GM21529 (cell line): ENCODE results near the gene KIDINS220.

Experiments used
- ATAC-seq: cut with Tn5 transposase; IDR thresholded peaks from one replicate; pipeline ENCODE4 v1.9.1; 2021; ENCODE audit not compliant: unreplicated experiment

Gene KIDINS220

DNA sequence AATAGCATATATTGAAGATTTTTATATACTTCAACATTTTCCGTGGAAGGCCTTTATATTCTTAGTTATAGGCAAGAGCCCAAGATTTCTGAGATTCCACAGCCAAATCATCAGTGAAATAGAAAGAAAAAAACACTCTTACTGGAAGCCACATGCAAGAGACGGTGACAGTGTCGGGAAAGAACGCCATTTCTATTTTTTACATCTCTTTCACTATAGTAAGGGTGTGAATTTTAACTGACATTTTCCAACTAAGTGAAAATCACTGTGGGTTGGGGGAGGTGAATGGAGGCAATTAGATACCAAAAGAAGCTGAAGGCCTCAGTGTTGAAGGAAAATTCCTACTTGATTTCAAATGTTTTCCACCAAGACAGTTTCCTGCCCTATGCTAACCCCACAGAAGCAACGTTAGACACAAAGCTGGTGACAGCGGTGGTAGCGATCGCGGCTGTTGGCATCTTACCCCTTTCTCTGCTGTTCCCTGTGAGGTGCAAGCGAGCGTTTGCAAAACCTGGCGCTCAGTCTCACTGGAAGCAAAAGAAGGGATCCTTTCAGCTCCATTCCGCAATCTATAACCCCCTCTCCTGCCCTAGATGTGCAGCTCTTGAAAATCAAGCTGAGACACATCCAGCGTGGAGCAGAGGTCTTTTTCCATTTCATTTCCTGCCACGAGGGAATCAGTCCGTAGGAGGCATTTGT, 135.6 kb downstream of the KIDINS220 start:
- ATAC-seq: no peak

DNA sequence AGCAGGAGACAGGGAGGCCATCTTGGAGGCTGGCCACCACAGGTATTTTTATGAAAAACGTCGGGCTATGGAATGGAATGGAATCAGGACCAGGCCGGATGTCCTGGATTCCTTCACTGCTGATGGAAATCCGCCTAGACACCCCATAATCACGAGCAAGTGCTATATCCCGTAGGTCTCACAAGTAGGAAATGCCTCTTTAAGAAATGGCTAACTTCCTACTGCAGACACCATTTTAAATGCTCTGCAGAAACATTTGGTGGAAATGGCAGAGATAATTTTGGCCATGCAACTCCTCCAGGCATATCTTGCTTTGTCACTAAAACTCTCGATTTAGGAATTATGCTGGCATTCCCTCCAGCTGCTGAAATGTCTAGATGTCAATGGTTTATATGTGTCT, 137.6 kb downstream of the KIDINS220 start:
- no peak for ATAC-seq

DNA sequence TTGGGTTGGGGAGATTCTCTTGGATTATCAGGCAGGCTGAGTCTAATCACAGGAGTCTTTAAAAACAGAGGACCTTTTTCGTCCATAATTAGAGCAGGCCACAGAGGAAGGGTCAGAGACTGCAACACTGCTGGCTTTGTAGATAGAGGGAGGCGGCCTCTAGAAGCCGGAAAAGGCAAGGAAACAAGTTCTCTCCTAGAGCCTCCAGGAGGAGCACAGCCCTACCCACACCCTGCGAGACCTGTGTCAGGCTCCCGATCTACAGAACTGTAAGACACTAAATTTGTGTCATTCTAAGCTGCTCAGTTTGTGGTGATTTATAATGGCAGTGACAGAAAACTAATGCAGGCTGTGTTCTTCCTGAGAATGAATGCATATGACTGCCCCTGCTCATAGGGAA, 140.2 kb downstream of the KIDINS220 start:
- ATAC-seq: no peak

DNA sequence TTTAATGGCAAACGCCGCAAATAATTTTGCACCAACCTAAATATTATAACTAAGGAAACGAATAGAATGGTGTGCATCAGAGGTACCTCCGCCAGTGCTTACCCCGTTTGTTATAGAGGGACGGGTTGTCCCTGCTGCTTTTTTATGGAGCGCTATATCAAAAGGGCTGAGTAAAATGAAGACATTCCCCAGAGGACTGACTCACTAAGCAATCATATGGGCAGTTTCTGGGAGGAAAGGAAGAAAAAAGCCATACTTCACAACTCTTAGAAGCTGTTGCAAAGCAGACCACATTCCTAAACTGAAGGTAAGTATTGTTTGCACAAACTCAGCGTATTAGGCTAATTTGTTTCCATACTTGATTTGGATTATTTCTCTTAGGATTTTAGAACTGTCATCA, 142.7 kb downstream of the KIDINS220 start:
- ATAC-seq: no peak

DNA sequence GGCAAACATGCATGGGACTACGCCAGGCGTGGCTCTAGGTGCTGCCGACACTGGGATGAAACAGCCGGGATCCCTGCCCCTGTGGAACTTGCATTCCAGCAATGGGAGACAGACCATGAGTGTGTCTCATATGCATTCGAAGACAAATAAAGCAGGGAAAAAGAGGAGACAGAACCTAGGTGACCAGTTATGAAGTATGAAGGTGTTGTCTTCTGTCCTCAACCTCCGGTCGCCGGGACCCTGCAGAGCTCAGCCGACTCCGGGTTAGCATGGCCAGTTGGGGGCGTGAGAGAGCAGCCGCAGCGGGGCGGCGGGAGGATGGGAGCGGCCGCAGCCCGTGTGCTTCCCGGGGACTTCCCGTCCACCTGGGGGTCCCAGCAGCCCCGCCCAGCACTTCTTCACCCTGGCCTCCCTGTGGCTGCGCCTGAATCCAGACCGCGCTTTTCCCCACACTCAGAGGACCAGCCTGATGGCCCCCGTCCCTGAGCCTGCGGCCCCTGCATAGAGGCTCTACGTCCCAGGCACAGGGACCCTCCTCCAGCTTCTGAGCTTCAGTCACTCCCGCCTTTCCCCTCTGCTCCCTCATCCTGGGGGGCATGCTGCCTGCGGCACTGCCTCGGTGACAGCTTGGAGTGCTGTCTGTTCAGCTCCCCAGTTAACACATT, 144.1 kb downstream of the KIDINS220 start:
- ATAC-seq: no peak

DNA sequence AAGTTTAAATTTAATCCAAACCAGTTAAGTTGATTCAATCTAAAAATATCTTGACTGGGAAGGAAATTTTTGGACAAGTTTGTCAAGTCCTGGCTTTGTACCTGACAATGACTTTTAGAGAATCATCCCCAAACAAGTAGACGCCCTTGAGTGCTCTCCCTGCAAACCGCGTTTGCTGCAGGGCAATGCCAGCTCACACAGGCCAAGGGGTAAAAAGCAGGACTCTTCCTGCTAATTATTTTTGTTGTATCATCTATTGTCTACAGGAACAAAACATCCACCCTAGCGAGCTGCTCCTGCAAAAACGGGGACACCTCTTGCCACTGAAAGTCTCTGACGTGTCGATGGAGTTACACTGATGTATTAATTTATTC, 144.6 kb downstream of the KIDINS220 start:
- no peak for ATAC-seq

DNA sequence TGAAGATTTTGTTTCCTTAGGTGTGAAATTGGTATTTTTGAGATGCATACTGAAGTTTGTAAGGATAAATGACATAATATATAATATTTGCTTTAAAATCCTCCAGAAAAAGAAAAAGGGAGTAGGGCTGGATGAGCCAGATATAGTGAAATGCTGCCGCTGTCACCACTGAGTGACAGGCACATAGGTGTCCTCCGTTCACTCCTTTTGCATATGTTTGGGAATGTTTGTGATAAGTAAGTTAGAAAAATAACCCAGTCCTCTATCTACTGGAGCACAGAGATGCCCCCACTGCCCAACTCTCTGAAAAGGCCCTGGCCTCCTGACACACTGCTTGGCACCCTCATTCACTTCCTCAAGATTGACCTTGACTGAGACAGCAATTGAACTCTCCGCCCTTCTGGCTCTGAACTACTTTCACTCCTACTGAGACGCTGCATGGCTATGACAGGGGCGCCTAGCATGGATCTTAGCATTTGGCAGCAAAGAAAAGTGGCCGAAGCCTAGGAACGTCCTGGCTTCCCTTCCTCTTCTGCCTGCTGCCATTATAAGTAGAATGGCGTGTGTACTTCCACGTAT, 145.5 kb downstream of the KIDINS220 start:
- no peak for ATAC-seq

DNA sequence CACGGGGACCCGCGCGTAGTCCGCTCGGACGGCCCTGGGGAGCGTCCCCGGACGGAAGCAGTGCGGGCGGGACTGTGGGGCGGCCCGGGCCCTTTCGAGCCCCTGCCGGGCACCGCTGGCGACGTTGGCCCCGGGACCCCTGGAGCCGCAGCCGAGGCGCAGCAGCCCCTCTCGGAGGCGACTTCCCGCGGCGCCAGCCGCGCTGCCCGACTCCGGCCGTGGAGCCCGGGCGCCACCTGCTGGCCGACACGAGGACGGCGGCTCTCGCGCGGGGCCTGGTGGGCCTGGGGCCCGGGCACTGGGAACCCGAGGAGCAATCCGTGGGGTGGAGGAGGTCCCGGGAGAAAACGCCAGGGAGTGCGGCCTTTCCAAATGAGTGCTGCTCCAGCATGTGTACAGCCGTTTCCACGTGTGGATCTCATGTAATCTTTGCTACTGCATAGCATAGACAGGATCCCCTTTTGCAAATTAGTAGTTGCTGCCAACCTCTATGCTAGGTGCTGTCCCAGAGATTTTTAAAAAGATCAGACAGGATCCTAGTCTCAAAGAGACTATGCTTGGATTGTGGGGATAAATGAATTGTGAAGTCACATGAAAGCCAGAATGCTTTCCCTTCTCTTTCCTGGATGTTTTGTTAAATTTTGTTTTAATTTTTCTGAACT, 151.6 kb downstream of the KIDINS220 start:
- ATAC-seq: peak; percentile 33

DNA sequence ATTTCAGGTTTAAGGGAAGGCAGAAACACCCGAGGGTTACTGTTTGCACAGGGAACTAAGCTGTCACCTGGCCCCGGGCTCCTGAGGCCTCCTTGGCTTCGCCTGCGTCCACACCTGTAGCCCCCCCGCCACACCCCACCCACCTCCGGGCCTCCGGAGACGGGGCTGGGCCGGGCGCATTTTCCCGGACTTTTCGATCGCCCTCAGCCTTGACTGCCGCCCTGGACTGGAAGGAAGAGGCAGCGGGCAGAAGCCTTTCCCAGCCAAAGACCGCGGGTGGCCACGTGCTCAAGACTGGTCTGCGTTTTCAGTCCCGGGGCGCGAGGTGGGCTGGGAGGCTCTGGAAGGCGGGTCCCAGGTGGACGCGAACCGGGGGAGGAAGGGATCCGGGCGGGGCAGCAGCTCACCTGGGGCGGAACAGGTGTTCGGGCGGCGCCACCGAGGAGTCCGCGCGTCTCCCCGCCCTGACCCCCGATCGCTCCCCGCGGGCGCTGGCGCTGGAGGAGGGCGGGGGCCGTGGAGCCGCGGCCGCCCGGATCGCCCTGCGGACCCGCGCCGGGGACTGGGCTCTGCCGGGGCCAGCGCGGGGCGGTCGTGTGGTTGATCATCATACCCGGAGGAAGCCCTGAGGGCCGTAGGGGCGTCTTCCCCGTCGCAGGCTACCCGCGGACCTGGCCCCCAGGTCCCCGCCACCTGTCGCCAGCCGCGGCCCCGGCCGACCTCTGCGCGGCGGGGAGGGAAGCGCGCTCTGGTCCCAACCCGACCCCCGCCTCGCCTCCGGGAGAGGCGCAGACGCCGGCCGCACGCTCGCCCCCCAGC, 152.3 kb downstream of the KIDINS220 start:
- ATAC-seq: no peak

DNA sequence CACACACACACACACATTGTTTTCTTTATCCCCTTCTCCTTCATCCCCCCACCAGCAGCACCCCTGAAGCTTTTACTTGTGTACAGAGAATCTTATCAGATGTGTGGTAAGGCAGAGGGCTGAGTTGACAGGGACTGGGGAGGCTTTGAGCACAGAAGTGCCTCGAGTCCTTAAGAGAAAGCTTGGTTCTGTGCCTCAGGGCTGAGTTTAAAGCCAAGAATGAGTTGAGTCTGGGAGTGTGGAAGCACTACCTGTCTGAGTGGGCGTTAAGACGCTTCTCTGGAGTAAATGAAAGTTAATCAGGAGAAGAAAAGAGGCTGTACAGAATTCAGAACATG, 152.9 kb downstream of the KIDINS220 start:
- ATAC-seq: no peak

DNA sequence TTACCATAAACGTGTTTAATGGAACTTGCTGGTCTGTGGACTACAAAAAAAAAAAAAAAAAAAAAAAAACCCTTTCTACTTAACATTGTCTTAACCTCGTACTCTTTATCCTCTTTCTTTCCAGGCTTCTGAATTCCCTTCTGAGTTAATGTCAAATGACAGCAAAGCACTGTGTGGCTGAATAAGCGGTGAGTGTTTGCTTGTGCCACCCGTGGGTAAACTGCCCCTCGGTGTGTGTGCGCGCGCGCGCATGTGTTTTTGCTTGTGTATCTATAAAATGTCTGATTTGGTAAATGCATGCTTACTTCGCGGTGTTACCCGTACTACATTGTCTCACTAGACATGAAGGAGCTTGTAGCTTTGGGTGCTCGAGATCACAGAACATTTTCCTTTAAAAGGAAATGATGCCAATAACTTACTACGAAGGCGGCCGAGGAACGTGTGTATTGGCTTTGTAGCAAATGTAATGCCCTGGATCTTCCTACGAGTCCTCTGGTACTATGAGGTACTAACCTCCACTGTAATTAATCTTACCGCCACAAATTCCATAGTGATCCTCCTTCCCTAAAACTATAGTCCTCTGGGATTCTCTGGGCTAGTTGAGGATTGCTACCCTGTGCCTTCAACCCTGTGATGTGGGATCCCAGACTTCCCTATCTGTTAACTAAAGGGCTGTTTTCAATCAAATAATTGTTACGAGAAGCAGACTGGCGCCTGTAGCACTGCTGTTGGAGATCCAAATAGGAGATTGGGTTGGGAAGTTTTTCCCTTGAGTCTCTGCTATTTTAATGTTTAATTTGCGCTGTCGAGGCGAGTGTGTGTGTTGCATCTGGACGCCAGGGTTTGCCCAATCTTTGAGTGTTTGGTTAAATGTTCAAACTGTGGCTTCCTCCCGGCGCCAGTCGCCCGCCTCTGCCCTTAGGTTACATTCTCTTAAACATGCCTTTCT, 154.4 kb downstream of the KIDINS220 start:
- ATAC-seq: no peak

DNA sequence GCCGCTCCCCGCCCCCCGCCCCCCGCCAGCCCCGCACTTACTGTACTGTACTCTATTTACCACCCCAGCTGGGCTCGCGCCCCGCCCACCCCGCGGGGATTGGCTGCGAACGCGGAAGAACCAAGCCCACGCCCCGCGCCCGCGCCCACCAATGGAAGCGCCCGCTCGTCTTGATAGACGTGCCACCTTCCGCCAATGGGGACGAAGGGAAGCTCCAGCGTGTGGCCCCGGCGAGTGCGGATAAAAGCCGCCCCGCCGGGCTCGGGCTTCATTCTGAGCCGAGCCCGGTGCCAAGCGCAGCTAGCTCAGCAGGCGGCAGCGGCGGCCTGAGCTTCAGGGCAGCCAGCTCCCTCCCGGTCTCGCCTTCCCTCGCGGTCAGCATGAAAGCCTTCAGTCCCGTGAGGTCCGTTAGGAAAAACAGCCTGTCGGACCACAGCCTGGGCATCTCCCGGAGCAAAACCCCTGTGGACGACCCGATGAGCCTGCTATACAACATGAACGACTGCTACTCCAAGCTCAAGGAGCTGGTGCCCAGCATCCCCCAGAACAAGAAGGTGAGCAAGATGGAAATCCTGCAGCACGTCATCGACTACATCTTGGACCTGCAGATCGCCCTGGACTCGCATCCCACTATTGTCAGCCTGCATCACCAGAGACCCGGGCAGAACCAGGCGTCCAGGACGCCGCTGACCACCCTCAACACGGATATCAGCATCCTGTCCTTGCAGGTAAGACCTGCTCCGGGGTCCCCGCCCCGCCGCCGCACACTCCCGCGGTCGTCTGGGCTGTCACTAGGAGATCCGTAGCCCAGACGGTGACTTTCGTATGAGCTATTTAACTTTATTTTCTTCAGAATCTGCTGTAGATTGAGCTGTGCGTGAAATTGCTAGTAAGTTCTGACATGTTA, 155.4 kb downstream of the KIDINS220 start, which contains the start of gene ID2:
TSS of gene ID2 (plus strand) at position 271 of the 907 bp plus-strand sequence. CDS start at position 381, 110 bp downstream.
- peak; percentile 66 for ATAC-seq

DNA sequence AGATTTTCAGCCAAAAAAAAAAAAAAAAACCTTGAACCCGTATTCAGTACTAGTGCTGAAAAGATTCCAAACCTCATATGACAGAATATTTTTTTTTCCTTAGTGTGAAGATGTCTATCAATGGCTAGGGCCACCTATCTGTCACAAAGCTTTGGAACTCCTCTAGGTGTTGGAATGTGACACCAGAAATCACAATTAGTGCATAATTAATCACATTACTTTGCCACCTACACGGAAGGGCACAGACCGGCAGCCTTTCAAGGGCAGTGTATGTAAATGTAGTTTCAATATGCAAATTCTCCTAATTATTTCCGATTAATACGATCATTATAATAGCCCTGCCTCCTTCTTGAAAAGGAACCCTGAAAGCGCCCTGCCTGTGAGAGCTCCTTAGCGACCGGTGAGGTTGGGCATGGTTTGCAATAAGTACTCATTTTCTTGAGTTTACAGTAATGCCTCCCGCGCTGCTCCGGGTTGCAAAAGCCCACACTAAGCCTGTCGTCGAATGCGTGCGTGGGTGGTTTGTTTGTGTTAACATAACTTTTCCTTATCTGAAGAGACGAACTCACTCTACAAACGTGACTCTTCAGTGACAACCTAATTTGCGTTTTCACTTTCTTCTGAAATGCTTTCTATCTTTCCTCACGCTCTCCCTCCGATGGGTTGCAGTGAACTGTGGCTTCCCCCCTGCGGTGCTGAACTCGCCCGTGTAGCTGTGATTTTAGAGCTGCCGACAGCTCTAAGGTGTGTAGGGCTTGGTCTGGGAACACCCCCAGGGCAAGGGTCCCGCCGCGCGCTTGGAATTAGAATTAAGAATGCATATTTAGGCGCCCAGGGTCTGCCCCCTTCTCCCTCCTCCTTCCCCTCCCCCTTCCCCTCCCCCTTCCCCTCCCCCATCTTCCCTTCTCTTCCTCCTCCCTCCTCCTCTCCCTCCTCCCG, 156.3 kb downstream of the KIDINS220 start:
- ATAC-seq: no peak

DNA sequence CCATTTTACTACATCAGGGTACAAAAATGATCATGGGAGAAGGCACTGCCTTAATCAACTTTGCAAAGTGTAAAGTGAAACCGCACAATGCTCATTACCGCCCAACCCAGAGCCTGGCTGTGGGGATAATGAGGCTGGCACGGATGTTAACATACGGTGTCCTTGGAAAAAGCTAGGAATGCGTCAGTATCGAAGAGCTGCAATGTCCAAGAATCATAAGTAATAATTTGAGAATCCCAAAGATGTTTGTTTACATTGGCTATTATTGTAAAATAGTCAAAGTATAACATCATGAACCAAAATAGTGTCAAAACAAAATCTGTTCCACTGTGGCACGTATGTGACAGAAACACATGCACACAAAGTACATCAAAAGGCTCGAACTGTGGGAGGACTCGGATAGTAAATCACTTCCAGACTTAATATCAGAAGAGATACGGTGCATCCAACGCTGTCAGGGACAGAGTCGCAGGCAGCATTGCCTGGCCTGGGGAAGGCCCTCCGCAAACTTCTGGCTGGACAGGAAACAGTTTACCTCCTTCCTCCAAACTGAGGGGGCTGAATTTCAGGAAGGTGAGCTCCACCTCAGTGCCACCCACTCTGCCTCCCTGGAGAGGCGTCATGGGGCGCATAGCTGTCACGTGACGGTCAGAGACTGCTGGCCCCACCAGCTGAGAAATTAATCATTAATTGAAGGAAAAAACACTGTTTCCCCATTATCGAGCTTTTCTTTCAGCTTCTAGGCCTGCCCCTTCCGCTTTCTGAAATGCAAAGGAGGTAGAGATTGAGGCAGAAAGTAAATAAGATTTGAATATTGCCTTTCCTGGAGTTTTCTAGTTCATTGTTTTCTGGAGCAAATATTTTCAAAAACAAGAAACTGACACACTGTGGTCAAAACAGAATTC, 157.3 kb downstream of the KIDINS220 start:
- no peak for ATAC-seq

DNA sequence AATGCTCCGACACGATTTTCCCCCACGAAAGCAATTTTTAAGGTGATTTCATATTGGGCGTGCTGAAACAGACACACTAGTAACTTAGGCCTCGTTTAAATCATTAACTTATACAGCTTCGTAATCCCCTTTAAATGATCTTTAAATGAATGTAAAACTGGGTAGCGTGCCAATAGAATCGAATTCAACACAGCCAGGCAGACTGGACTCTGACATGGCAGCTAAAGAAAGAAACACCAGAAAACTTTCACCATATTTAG, 157.9 kb downstream of the KIDINS220 start:
- ATAC-seq: no peak
